NCI-H1092 (cell line): ENCODE data around the gene DNMBP.
"Not testable (repeated sequence)": the region's sequence is repeated elsewhere in the genome, so short reads cannot be mapped to it uniquely, and the experiment has no call there.

Experiments
- DNase-seq: peaks from one replicate; lab custom pipeline; 2025; lab: John Stamatoyannopoulos, UW

DNMBP gene

GRCh38 chr10:99958302-99958701 is 51.4 kb downstream of the DNMBP start:
- no peak for DNase-seq

DNA sequence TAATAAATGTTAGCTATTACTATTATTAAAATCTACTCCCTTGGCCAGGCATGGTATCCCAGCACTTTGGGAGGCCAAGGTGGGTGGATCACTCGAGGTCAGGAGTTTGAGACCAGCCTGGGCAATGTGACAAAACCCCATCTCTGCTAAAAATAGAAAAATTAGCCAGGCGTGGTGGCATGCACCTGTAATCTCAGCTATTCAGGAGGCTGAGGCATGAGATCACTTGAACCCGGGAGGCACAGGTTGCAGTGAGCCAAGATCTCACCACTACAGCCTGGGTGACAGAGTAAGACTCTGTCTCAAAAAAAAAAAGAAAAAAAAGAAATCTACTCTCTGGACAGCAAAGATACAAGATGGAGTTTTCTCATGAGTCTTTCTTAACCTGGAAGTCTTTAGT is 56.2 kb downstream of the DNMBP start:
- not testable (repeated sequence) for DNase-seq

- no peak for DNase-seq
Measured at GRCh38 chr10:99952799-99953198, 56.9 kb downstream of the DNMBP start.

DNA sequence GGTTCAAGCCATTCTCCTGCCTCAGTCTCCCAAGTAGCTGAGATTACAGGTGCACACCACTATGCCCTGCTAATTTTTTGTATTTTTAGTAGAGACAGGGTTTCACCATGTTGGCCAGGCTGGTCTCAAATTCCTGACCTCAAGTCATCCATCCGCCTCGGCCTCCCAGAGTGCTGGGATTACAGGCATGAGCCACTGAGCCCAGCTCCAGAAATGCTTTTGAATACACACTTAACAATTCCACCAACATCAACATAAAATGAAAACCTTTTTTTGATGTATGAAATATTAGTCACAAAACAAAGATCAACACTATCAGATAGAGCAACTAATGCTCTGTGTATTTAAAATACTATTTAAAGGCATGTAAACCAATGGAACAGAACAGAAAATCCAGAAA is 63.7 kb downstream of the DNMBP start:
- not testable (repeated sequence) for DNase-seq

GRCh38 chr10:99945263-99945662 is 64.5 kb downstream of the DNMBP start:
- DNase-seq: no peak

- DNase-seq: no peak
Measured at GRCh38 chr10:99944860-99945259, 64.9 kb downstream of the DNMBP start.

GRCh38 chr10:99943908-99944307 is 65.8 kb downstream of the DNMBP start:
- no peak for DNase-seq

GRCh38 chr10:99941942-99942820 is 67.6 kb downstream of the DNMBP start:
- no peak for DNase-seq

- DNase-seq: no peak
Measured at GRCh38 chr10:99938563-99938962, 71.2 kb downstream of the DNMBP start.

DNA sequence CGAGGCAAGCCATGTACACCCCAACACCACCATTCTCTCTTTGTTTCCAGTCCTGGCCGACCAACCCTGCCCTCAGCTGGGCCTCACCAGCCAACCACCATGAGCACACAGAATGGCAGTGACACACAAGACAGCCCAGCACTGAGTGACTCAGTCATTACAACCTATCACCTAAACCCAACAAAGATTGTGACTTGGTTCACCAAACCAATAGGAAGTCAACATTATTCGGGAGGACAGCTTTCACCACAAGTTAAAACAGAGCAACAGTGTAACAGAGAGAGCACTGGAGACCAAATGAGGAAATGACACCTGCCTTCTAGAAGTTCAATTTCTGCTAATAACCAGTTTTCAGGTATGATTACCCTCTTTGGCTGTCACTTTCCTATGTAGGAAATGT is 72.1 kb downstream of the DNMBP start:
- no peak for DNase-seq

DNA sequence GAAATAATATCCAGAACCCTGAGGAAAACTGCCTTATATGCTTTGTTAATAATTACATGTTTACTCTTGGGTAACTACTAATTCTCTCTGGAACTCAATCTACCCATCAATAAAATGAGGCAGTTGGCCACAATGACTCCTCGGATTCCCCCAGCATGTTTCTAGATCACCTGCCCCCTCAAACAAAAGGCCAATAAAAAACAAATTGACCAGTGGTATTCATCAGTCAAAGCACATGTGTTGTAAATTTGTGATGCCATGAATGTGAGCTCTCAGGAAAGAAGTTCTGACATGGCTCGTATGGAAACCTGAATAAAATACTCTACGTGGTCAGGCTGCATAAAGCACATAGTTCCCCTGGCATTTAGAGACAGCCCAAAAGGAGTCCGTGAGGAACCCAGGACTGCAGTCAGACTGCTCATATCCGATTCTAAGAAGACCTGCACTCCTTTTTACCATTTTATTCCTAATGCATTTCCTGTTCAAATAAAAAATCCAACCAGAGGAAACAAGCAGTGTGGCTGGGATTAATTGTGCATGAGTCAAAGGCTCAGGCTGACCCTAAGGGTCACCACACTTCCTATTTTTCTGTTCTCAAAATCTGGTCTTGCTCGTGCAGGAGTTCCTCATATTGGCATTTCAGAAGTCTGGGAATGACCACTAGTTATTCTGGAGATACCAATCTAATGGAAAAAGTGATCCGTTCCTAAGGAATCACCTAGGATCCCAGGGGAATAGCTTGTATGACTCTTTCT is 77.4 kb downstream of the DNMBP start:
- DNase-seq: not testable (repeated sequence)

DNA sequence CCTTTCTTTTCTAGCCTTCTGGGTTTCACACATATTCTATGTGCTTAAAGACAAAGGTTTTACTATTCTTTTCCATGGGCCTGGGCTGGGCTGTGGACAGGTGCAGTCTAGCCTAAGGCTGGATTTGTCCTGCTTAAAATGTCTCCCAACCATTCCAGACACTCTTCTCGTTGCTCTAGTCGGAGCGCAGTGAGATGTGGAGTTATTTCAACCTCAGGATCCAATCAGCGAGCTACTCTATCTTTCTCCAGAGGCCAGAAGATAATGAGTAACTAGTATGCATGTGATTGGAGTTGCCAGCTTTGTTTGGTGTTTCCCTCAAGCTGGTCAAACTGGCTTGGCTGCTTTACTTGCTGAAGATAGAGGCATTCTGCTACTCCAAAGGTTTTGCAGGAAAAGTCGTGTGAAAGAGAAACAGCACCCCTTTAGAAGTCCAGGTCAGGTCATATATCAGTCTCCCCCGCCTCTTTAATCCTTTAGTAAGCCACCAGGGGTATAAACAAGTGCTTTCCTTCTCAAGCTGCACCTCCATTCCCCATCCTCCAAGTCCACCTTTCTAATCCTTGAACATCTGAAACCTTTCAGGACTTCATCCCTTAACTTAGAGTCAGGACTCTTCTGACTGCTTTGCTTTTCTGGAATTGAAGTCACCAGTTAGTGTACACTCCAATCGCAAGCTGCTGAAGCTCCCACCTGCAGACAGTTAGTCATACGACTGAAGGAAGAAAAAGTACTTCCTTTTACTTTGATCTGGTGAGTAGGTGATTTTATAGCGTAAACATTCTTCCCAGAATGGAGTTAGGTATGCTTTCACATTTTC is 78.8 kb downstream of the DNMBP start:
- DNase-seq: no peak

GRCh38 chr10:99929360-99929759 is 80.4 kb downstream of the DNMBP start:
- DNase-seq: no peak

DNA sequence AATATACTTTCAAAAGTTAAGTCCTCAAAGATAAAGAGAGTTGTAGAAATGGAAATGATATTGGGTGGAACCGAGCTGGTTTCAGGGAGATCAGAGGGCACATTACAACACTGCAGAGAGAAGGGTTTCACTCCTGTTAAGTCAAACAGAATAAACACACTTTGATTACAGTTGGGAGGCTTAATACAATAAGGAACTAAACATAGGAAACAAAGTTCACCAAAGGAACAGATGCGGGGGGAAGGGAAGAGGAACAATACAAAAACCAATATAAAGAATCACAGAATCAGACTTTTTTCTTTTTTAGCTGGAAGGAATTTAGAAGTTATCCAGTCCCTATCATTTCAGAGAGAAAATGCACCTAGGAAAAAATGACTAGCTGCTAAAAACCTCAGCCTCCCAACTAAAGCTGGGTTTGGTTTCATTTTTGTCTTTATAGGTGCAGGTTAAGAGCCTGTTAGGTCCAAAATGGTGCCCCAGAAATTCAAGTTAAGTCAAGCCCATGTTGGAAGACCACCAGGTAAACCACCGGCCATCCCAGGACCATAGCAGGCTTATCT is 81.9 kb downstream of the DNMBP start:
- DNase-seq: no peak

DNA sequence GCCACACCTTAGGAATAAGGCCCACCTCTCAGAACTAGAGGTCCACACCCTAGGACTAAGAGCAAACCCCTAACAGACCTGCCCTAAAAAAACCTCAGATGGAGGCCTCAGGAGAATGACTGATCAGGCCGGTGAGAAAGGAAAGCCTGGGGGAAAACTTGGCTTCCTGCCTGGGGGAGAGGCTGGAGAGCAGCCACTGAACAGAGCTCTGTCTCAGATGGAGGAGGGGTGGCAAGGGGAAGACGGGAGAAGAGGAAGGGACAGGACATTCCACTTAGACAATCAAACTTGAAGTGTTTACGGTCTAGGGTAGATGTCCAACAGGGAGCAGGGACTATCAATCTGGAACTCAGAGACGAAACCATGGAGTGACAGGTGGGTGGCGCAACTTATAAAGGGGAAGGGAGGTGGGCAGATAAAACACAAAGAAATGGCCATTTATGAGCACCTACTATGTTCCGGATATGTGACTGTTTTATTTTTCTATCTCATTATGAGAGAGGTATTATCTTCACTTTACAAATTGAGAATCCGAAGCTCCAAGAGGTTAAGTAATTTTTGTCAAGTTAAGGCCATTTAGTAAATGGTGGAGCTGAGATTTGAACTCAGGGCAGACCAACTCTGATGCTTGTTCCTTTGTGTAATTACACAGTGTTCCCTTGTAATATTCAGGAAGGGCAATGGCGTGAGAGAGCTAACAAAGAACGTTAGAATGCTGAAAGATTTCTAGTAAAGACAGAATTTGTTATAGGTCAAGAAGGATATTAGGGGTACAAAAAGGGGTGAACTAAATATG is 82.6 kb downstream of the DNMBP start:
- DNase-seq: no peak

- no peak for DNase-seq
Measured at GRCh38 chr10:99924451-99925255, 85.1 kb downstream of the DNMBP start.

DNA sequence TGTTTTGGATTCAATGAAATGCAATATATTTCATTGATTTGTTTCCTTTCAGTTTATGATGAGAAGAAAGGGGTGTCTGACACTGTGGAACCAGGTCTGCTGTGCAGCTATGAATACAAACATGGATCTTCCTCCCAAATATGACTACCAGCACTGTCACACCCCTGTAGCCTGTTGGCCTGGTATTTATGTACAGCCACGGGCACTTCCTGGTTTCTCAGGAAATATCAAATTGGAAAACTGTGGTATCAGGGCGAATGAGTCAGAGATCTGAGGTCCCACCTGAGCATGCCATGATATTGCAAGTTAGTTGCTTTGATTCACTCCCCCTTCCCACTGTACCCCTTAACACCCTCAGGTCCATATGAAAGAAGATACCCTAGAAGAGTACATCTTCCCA is 87.8 kb downstream of the DNMBP start:
- no peak for DNase-seq

DNA sequence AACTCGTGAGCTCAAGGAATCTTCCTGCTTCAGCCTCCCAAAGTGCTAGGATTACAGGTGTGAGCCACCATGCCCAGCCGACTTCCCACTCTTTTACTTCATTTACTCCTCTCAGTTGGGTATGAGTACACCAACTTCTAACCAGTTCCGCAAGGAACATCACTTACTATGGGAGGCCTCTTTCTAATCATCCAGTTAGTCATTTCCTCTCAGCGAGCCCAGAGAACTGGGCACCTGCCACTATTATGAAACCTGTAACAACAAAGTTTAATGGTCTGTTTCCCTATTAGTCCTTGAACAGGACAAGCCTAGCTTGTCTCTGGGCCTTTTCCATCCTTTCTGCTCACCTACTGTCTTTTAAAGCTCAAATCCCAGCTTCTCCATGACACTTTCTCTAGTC is 88.8 kb downstream of the DNMBP start:
- DNase-seq: no peak

GRCh38 chr10:99920486-99920885 is 89.3 kb downstream of the DNMBP start:
- no peak for DNase-seq
